Activated gamma-delta T cell (primary cell): ENCODE data around the gene RSF1.

Source experiments
- DNase-seq: peaks from one replicate; lab custom pipeline; 2025; lab: John Stamatoyannopoulos, UW

The RSF1 gene

DNA sequence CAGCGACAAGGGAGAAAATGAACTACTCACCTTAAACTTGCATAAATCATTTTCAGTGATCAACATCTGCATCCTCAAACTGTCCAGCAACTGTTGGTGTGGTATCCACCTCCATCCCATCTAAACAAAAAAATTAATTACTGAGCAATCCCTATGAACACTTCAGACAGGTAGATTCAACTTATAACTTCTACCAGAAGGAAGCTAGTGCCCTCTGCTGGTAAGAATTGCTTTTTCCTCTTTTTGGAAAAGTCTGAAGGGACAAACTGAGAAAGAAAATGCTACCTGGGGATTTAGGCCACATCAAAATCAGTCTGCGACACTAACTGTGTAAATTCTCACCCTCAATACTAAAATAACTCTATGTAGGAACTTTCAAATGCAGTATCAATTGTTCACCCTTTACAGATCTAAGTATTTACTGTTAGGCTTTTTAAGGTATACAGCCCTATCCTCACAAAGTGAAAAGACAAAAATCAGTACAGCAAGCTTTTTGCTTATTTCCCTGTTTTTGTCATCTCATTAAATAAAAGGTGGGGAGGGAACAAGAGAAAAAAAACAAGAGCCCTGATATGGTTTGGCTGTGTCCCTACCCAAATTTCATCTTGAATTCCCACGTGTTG lies 200.8 kb downstream of the RSF1 start:
- no peak for DNase-seq

DNA sequence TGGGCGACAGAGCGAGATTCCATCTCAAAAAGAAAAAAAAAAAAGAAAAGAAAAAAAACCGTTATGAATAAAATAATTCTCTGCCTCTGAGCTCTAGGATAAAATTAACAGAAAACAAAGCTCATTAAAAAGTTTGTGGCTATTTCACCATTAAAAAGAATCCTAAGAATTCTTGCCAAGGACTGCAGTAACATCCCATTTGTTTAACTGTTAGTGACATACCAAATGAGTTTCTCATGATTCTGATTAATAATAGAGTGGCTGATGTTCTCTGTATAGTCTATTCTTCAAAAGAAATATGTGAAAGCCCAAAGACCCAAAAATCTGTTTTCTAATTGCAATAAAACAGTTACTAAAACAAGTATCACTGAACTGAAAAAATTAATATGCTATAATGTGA lies 202.6 kb downstream of the RSF1 start:
- no peak for DNase-seq

DNA sequence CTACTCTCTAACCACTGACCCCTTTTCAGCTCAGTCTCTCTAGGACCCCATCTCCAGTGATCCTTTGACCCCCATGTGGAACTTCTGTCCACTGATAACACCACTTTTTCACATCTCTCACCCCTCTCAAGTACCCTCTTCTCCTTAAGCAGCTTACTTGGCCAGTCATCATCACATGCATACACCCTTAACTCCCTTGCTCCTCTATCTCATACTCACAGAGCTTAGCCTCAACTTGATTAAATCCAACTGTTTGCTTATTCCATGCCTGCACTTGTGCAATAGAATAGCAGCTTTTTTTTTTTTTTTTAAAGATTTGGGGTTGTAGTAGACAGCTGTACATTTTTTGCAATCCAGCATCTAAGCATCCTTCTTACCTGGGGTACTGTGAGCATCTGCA lies 208.6 kb downstream of the RSF1 start:
- no peak for DNase-seq
